Neutrophil (primary cell): Measurements from ENCODE around the gene MRPL37.
"Not testable (repeated sequence)": the region's sequence is repeated elsewhere in the genome, so short reads cannot be mapped to it uniquely, and the experiment has no call there.

Experiments
- H3K27ac ChIP-seq: fragments of 200-600 bp; sonication (generic); 2 replicates; pipeline ENCODE4 v1.5.1; 2016; ENCODE audit warnings: mild to moderate bottlenecking, moderate library complexity
- H3K27me3 ChIP-seq: fragments of 200-600 bp; sonication (generic); 2 replicates; pipeline ENCODE4 v1.6.0; 2016; ENCODE audit warnings: mild to moderate bottlenecking
- H3K36me3 ChIP-seq: fragments of 200-600 bp; sonication (generic); 2 replicates; pipeline ENCODE4 v1.5.1; 2017
- H3K4me1 ChIP-seq, 2 experiments: fragments of 200-600 bp in 1 of 2; sonication (generic) in 1 of 2; 1 replicate in 1 of 2; 2 replicates in 1 of 2; pipeline versions ENCODE4 v1.5.1 to v1.6.1; 2013 to 2016; ENCODE audit warnings: low read depth in 1 of 2, low read length in 1 of 2, mild to moderate bottlenecking in 1 of 2, moderate library complexity in 1 of 2; ENCODE audit not compliant: control insufficient read depth in 1 of 2, insufficient read depth in 1 of 2
- H3K4me3 ChIP-seq, 2 experiments: fragments of 200-600 bp in 1 of 2; sonication (generic) in 1 of 2; 1 replicate in 1 of 2; 2 replicates in 1 of 2; pipeline ENCODE4 v1.5.1; 2013 to 2016; ENCODE audit warnings: low read depth in 1 of 2, low read length in 1 of 2, mild to moderate bottlenecking in 1 of 2, moderate library complexity in 1 of 2
- H3K9me3 ChIP-seq: fragments of 200-600 bp; sonication (generic); 2 replicates; pipeline ENCODE4 v1.5.1; 2016
- CTCF ChIP-seq: fragments of 200-600 bp; sonication (generic); IDR thresholded peaks from 2 replicates; pipeline ENCODE4 v1.5.1; 2016; ENCODE audit warnings: antibody characterized with exemption

The MRPL37 gene

GRCh38 chr1:54161495-54162168 lies 38.3 kb upstream of the MRPL37 start:
- Histone ChIP-seq H3K4me1 (no peaks in the 10 kb centered on the region), H3K27me3 (no peaks in the 10 kb centered on the region), H3K27ac (no peak overlapping the region), H3K9me3 (no peaks in the 10 kb centered on the region), H3K4me3 (no peak overlapping the region), H3K36me3 (no peaks in the 10 kb centered on the region)
- no peak for TF ChIP-seq CTCF

- no peak for TF ChIP-seq CTCF
- Histone ChIP-seq H3K9me3 (no peaks in the 10 kb centered on the region), H3K4me1 (no peaks in the 10 kb centered on the region), H3K27ac (no peak overlapping the region), H3K4me3 (no peak overlapping the region), H3K36me3 (no peaks in the 10 kb centered on the region), H3K27me3 (no peaks in the 10 kb centered on the region)
These were observed 36.9 kb upstream of the MRPL37 start for GRCh38 chr1:54163051-54163450.

GRCh38 chr1:54163573-54163972 lies 36.4 kb upstream of the MRPL37 start:
- H3K27ac ChIP-seq, result no peak overlapping the region
- no peaks in the 10 kb centered on the region for H3K27me3 ChIP-seq
- no peaks in the 10 kb centered on the region for H3K36me3 ChIP-seq
- no peak overlapping the region for H3K4me3 ChIP-seq
- TF ChIP-seq CTCF, result no peak
- H3K4me1 ChIP-seq, result no peaks in the 10 kb centered on the region
- no peaks in the 10 kb centered on the region for H3K9me3 ChIP-seq

GRCh38 chr1:54165146-54165545 lies 34.8 kb upstream of the MRPL37 start:
- H3K27me3 ChIP-seq, result no peaks in the 10 kb centered on the region
- TF ChIP-seq CTCF, result no peak
- no peaks in the 10 kb centered on the region for H3K9me3 ChIP-seq
- H3K27ac ChIP-seq, result no peak overlapping the region
- H3K4me3 ChIP-seq, result no peak overlapping the region
- no peaks in the 10 kb centered on the region for H3K36me3 ChIP-seq
- no peaks in the 10 kb centered on the region for H3K4me1 ChIP-seq

- H3K27me3 ChIP-seq, H3K36me3 ChIP-seq, H3K27ac ChIP-seq, H3K4me1 ChIP-seq, H3K9me3 ChIP-seq, H3K4me3 ChIP-seq: not testable (repeated sequence)
These were observed 33.6 kb upstream of the MRPL37 start for GRCh38 chr1:54166357-54166756.

GRCh38 chr1:54167422-54168139 lies 32.4 kb upstream of the MRPL37 start:
- Histone ChIP-seq H3K36me3 (no peaks in the 10 kb centered on the region), H3K27ac (no peak overlapping the region), H3K9me3 (no peaks in the 10 kb centered on the region), H3K27me3 (no peaks in the 10 kb centered on the region), H3K4me3 (no peak overlapping the region), H3K4me1 (no peaks in the 10 kb centered on the region)
- TF ChIP-seq CTCF, result no peak
